HEK293 (cell line): ENCODE measurements around the gene METAP1D.
A peak's percentile ranks its signal among the peaks of the same experiment; 100 is the strongest.

ENCODE experiments used
- CTCF ChIA-PET: fragments of 350-600 bp; formaldehyde crosslinking; extraction: SDS; loops from one replicate; lab custom pipeline; 2021; ENCODE audit warnings: antibody characterized with exemption; lab: Yijun Ruan, JAX
- POLR2A ChIA-PET: fragments of 300-600 bp; formaldehyde crosslinking; extraction: SDS; loops from one replicate; lab custom pipeline; 2020; ENCODE audit warnings: antibody characterized with exemption, inconsistent platforms; lab: Yijun Ruan, JAX
- H3K27ac ChIP-seq: fragments of 200-500 bp; sonication (Bioruptor generic); 2 replicates; pipeline ENCODE4 v1.5.1; 2014; ENCODE audit warnings: low read depth, low read length, control low read depth, inconsistent platforms; ENCODE audit errors: extremely low read depth
- H3K36me3 ChIP-seq, 2 experiments: fragments of 200-500 bp in 1 of 2; sonication (Bioruptor generic) in 1 of 2; 1 replicate in 1 of 2; 2 replicates in 1 of 2; pipeline ENCODE4 v1.5.1; 2014 to 2017; ENCODE audit warnings: inconsistent platforms in 2 of 2, low read length in 2 of 2; ENCODE audit not compliant: control insufficient read depth in 2 of 2, insufficient read depth in 1 of 2
- H3K4me1 ChIP-seq: fragments of 200-500 bp; sonication (Bioruptor generic); 2 replicates; pipeline ENCODE4 v1.5.1; 2014; ENCODE audit warnings: mild to moderate bottlenecking, low read length, inconsistent platforms; ENCODE audit not compliant: control insufficient read depth, insufficient read depth
- H3K4me3 ChIP-seq: 2 replicates; pipeline ENCODE4 v1.5.1; 2011; ENCODE audit warnings: low read depth, mild to moderate bottlenecking, control low read depth, low read length, moderate library complexity
- H3K9me3 ChIP-seq: fragments of 200-500 bp; sonication (Bioruptor generic); 2 replicates; pipeline ENCODE4 v1.5.1; 2014; ENCODE audit warnings: low read depth, low read length, inconsistent platforms; ENCODE audit not compliant: control insufficient read depth, insufficient read depth
- GLI2 ChIP-seq: fragments of 450-650 bp; formaldehyde crosslinking; IDR thresholded peaks from 2 replicates; pipeline ENCODE4; 2017; ENCODE audit warnings: missing biosample characterization, missing genetic modification characterization, low read depth, borderline replicate concordance
- GLIS1 ChIP-seq: fragments of 450-650 bp; formaldehyde crosslinking; IDR thresholded peaks from 2 replicates; pipeline ENCODE4 v1.5.1; 2016; ENCODE audit warnings: missing biosample characterization, missing genetic modification characterization
- GLIS2 ChIP-seq: fragments of 450-650 bp; formaldehyde crosslinking; IDR thresholded peaks from 2 replicates; pipeline ENCODE4 v1.5.1; 2016; ENCODE audit warnings: missing biosample characterization, missing genetic modification characterization
- HOXA7 ChIP-seq: sonication (generic); formaldehyde crosslinking; IDR thresholded peaks from 2 replicates; pipeline ENCODE4 v1.8.1; 2022; ENCODE audit warnings: missing genetic modification reagents, borderline replicate concordance
- SP3 ChIP-seq: fragments of 450-650 bp; formaldehyde crosslinking; IDR thresholded peaks from 2 replicates; pipeline ENCODE4 v1.5.1; 2016; ENCODE audit warnings: missing biosample characterization, missing genetic modification characterization
- YY1 ChIP-seq: fragments of 450-650 bp; formaldehyde crosslinking; IDR thresholded peaks from 2 replicates; pipeline ENCODE4 v1.5.1; 2018; ENCODE audit warnings: missing biosample characterization, missing genetic modification characterization
- ZBTB7A ChIP-seq: fragments of 450-650 bp; formaldehyde crosslinking; IDR thresholded peaks from 2 replicates; pipeline ENCODE4 v1.5.1; 2016; ENCODE audit warnings: low read depth, missing biosample characterization, missing genetic modification characterization
- ZFP37 ChIP-seq: fragments of 450-650 bp; formaldehyde crosslinking; IDR thresholded peaks from 2 replicates; pipeline ENCODE4 v1.5.1; 2016; ENCODE audit warnings: missing biosample characterization, missing genetic modification characterization
- ZIC2 ChIP-seq: fragments of 450-650 bp; formaldehyde crosslinking; IDR thresholded peaks from 2 replicates; pipeline ENCODE4 v1.5.1; 2016; ENCODE audit warnings: missing biosample characterization, missing genetic modification characterization
- ZNF146 ChIP-seq: fragments of 450-650 bp; formaldehyde crosslinking; IDR thresholded peaks from 2 replicates; pipeline ENCODE4 v1.5.1; 2016; ENCODE audit warnings: missing biosample characterization, missing genetic modification characterization
- ZNF175 ChIP-seq: fragments of 450-650 bp; formaldehyde crosslinking; IDR thresholded peaks from 2 replicates; pipeline ENCODE4 v1.5.1; 2016; ENCODE audit warnings: missing biosample characterization, missing genetic modification characterization
- ZNF23 ChIP-seq: fragments of 450-650 bp; formaldehyde crosslinking; IDR thresholded peaks from 2 replicates; pipeline ENCODE4 v1.5.1; 2016; ENCODE audit warnings: missing biosample characterization, missing genetic modification characterization, borderline replicate concordance
- ZNF341 ChIP-seq: fragments of 450-650 bp; formaldehyde crosslinking; IDR thresholded peaks from 2 replicates; pipeline ENCODE4; 2016; ENCODE audit warnings: low read depth, missing biosample characterization, missing genetic modification characterization
- ZNF394 ChIP-seq: fragments of 450-650 bp; formaldehyde crosslinking; IDR thresholded peaks from 2 replicates; pipeline ENCODE4 v1.5.1; 2016; ENCODE audit warnings: missing biosample characterization, missing genetic modification characterization, mild to moderate bottlenecking, moderate library complexity, borderline replicate concordance
- ZNF416 ChIP-seq: fragments of 450-650 bp; formaldehyde crosslinking; IDR thresholded peaks from 2 replicates; pipeline ENCODE4 v1.5.1; 2016; ENCODE audit warnings: missing biosample characterization, missing genetic modification characterization
- ZNF423 ChIP-seq: fragments of 450-650 bp; formaldehyde crosslinking; IDR thresholded peaks from 2 replicates; pipeline ENCODE4 v1.5.1; 2016; ENCODE audit warnings: missing biosample characterization, missing genetic modification characterization
- ZNF529 ChIP-seq: fragments of 450-650 bp; formaldehyde crosslinking; IDR thresholded peaks from 2 replicates; pipeline ENCODE4 v1.5.1; 2017; ENCODE audit warnings: missing genetic modification characterization, missing biosample characterization; ENCODE audit not compliant: insufficient replicate concordance
- ZNF530 ChIP-seq: fragments of 450-650 bp; formaldehyde crosslinking; IDR thresholded peaks from 2 replicates; pipeline ENCODE4 v1.5.1; 2016; ENCODE audit warnings: low read depth, missing biosample characterization, missing genetic modification characterization
- ZNF548 ChIP-seq: fragments of 450-650 bp; formaldehyde crosslinking; IDR thresholded peaks from 2 replicates; pipeline ENCODE4 v1.5.1; 2016; ENCODE audit warnings: missing biosample characterization, missing genetic modification characterization
- ZNF610 ChIP-seq: fragments of 450-650 bp; formaldehyde crosslinking; IDR thresholded peaks from 2 replicates; pipeline ENCODE4 v1.5.1; 2016; ENCODE audit warnings: missing biosample characterization, missing genetic modification characterization, borderline replicate concordance
- ZNF621 ChIP-seq: fragments of 450-650 bp; formaldehyde crosslinking; IDR thresholded peaks from 2 replicates; pipeline ENCODE4 v1.5.1; 2017; ENCODE audit warnings: missing biosample characterization, missing genetic modification characterization
- ZNF791 ChIP-seq: fragments of 450-650 bp; formaldehyde crosslinking; IDR thresholded peaks from 2 replicates; pipeline ENCODE4 v1.5.1; 2016; ENCODE audit warnings: missing biosample characterization, missing genetic modification characterization
- ZSCAN18 ChIP-seq: fragments of 450-650 bp; formaldehyde crosslinking; IDR thresholded peaks from 2 replicates; pipeline ENCODE4 v1.5.1; 2016; ENCODE audit warnings: missing biosample characterization, missing genetic modification characterization
- TF ChIP-seq, protein P1 (sequence below): fragments of 450-650 bp; formaldehyde crosslinking; IDR thresholded peaks from 2 replicates; pipeline ENCODE4 v1.5.1; 2017; ENCODE audit warnings: missing biosample characterization, missing genetic modification characterization
- TF ChIP-seq, protein P2 (sequence below): fragments of 450-650 bp; formaldehyde crosslinking; IDR thresholded peaks from 2 replicates; pipeline ENCODE4 v1.5.1; 2016; ENCODE audit warnings: missing biosample characterization, missing genetic modification characterization
- TF ChIP-seq, protein P3 (sequence below): fragments of 450-650 bp; formaldehyde crosslinking; IDR thresholded peaks from 2 replicates; pipeline ENCODE4 v1.5.1; 2016; ENCODE audit warnings: missing biosample characterization, missing genetic modification characterization, borderline replicate concordance

METAP1D gene

DNA sequence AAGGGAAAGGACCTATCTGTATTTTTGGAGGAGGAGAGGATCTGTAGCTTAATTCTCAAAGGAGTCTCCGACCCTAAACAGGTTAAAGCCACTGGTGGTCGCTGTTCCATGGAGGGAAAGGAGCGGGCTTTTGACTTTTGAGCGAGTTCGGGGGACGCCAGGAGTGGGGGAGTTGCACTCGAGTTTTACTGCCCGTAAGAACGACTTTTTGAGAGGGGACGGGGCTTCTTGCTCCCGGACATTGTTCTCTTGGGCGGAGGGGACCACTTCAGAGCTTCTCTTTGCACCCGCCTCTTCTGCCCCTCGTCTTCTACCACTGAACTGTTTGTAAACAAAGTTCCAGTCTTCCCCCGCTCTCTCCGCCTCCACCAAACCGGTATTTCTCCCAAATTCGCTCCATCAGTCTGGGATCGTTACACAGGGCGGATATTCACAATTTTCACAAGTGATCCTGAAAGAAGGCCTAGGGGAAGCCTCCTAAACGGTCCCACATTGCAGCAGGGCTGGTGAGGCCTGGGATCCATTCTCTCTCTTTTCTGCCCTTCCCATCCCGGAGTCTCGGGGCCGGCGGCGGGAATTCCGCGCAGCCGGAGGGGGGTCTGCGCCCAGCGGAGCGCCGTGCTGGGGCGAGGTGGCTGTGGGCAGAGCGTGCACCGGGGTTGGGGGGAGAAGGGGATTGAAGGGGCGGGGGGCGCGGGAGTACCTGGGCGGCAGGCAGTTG lies 96.3 kb downstream of the METAP1D start (continued):
- TF ChIP-seq HOXA7 (CRISPR knock-in tag): no peak
- TF ChIP-seq ZNF23 (tag by site-specific recombination): no peak
- TF ChIP-seq ZFP37 (tag by site-specific recombination): no peak
- TF ChIP-seq GLIS2 (tag by site-specific recombination): no peak; the same call in 1 of the 2 replicates
- TF ChIP-seq ZBTB7A (tag by site-specific recombination): no peak
- TF ChIP-seq ZNF791 (tag by site-specific recombination): no peak
- TF ChIP-seq ZNF529 (tag by site-specific recombination): no peak
- no peak for TF ChIP-seq ZNF416 (tag by site-specific recombination)
- no peak for TF ChIP-seq ZNF423
- TF ChIP-seq, protein P1, sequence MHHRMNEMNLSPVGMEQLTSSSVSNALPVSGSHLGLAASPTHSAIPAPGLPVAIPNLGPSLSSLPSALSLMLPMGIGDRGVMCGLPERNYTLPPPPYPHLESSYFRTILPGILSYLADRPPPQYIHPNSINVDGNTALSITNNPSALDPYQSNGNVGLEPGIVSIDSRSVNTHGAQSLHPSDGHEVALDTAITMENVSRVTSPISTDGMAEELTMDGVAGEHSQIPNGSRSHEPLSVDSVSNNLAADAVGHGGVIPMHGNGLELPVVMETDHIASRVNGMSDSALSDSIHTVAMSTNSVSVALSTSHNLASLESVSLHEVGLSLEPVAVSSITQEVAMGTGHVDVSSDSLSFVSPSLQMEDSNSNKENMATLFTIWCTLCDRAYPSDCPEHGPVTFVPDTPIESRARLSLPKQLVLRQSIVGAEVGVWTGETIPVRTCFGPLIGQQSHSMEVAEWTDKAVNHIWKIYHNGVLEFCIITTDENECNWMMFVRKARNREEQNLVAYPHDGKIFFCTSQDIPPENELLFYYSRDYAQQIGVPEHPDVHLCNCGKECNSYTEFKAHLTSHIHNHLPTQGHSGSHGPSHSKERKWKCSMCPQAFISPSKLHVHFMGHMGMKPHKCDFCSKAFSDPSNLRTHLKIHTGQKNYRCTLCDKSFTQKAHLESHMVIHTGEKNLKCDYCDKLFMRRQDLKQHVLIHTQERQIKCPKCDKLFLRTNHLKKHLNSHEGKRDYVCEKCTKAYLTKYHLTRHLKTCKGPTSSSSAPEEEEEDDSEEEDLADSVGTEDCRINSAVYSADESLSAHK: no peak
- TF ChIP-seq ZNF530 (tag by site-specific recombination): no peak
- TF ChIP-seq GLIS1 (tag by site-specific recombination): no peak
- TF ChIP-seq YY1 (tag by site-specific recombination): no peak; the same call in 1 of the 2 replicates
- TF ChIP-seq, all 188 proteins: peak for 14

DNA sequence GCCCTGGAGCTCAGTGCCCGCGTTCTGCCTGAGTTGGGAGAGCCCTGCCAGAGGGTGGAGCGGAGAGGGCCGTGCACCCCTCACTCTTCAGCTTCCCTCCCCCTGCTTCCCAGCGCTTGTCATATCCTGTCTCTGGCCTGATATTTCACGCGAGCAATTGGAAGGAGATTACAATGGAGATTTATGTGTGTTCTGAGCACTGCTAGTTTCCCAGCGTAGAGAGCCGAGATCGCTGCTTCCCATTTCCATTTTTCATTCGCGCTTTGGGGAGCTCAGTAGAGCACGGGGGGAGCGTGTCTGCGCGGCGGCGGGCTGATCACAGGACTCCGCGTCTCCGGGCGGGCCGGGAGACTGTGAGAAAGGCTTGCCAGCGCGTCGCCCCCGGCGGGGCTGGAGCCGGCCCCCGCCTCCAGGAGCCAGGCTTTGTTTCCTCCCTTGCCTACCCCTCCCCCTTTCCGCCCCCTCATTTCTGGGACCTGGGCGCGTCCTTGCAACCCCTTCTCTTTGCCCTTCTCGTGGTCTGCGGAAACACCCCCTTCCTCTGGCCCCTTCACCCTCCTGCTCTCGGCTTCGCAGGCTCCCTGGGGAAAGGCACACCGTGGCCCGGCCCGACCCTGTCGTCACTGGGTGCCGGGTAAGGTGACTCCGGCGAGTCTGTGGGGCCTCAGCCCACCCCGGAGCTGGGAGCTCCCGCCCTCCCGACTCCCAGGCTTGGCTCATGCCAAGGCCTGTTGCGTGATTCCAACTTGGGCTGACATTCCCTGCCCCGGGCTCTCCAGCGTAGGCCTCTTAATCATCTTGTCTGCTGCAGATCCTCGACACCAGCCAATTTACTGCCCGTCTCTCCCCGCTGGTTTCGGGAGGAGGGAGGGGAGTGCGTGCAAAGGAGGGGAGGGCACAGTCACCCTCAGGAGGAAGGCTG lies 97.1 kb downstream of the METAP1D start:
- no peaks in the 10 kb centered on the region for H3K9me3 ChIP-seq
- POLR2A ChIA-PET: interaction anchor here (0.6 to 8.7 kb wide), 11 partner anchors 13 to 204 kb away, joined by 3 to 147 read pairs (median 6); partner anchors contain the start of genes DLX1, HAT1 and SLC25A12
- peaks cover 0 to 22% of the 10 kb centered on the region in 2 experiments; a peak in 1 of 3 replicates for H3K36me3 ChIP-seq
- peaks cover 12% of the 10 kb centered on the region for H3K4me1 ChIP-seq
- peak overlapping the region; percentile 99 for H3K27ac ChIP-seq
- CTCF ChIA-PET: interaction anchor here (0.5 to 2.3 kb wide), 6 partner anchors 8 to 285 kb away, joined by 3 to 9 read pairs (median 3); partner anchors contain the start of gene DLX1
- peak overlapping the region; percentile 83 for H3K4me3 ChIP-seq
- TF ChIP-seq GLI2 (tag by site-specific recombination): no peak; the same call in 1 of the 2 replicates
- TF ChIP-seq ZNF394: peak; percentile 39; the same call in 1 of the 2 replicates
- no peak for TF ChIP-seq ZNF529 (tag by site-specific recombination)
- TF ChIP-seq, protein P2, sequence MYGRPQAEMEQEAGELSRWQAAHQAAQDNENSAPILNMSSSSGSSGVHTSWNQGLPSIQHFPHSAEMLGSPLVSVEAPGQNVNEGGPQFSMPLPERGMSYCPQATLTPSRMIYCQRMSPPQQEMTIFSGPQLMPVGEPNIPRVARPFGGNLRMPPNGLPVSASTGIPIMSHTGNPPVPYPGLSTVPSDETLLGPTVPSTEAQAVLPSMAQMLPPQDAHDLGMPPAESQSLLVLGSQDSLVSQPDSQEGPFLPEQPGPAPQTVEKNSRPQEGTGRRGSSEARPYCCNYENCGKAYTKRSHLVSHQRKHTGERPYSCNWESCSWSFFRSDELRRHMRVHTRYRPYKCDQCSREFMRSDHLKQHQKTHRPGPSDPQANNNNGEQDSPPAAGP (tag by site-specific recombination): peak; percentile 63
- TF ChIP-seq ZNF146 (tag by site-specific recombination): no peak
- peak; percentile 88 for TF ChIP-seq SP3 (tag by site-specific recombination)
- no peak for TF ChIP-seq ZNF621 (tag by site-specific recombination)
- no peak for TF ChIP-seq ZNF175
- TF ChIP-seq ZNF341 (tag by site-specific recombination): peak; percentile 83
- TF ChIP-seq, protein P3, sequence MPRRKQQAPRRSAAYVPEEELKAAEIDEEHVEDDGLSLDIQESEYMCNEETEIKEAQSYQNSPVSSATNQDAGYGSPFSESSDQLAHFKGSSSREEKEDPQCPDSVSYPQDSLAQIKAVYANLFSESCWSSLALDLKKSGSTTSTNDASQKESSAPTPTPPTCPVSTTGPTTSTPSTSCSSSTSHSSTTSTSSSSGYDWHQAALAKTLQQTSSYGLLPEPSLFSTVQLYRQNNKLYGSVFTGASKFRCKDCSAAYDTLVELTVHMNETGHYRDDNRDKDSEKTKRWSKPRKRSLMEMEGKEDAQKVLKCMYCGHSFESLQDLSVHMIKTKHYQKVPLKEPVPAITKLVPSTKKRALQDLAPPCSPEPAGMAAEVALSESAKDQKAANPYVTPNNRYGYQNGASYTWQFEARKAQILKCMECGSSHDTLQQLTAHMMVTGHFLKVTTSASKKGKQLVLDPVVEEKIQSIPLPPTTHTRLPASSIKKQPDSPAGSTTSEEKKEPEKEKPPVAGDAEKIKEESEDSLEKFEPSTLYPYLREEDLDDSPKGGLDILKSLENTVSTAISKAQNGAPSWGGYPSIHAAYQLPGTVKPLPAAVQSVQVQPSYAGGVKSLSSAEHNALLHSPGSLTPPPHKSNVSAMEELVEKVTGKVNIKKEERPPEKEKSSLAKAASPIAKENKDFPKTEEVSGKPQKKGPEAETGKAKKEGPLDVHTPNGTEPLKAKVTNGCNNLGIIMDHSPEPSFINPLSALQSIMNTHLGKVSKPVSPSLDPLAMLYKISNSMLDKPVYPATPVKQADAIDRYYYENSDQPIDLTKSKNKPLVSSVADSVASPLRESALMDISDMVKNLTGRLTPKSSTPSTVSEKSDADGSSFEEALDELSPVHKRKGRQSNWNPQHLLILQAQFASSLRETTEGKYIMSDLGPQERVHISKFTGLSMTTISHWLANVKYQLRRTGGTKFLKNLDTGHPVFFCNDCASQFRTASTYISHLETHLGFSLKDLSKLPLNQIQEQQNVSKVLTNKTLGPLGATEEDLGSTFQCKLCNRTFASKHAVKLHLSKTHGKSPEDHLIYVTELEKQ (tag by site-specific recombination): 0 out of 2 replicates have a peak, but pooled peaks have one; percentile 16
- TF ChIP-seq ZNF548 (tag by site-specific recombination): no peak
- TF ChIP-seq ZIC2 (tag by site-specific recombination): peak; percentile 73
- no peak; the same call in 1 of the 2 replicates for TF ChIP-seq ZNF610 (tag by site-specific recombination)
- TF ChIP-seq ZSCAN18: no peak
